HCT116 (cell line): ENCODE measurements around the gene RALGPS1. TPM values are rescaled to one million over a fixed set of nuclear protein-coding genes. Genes with fewer than 3 reads are reported as not detected.

Source experiments
- ATAC-seq: fragments of 200-7000 bp; cut with Tn5 transposase; 2 replicates; pipeline ENCODE4 v1.9.1; 2020; ENCODE audit warnings: mild to moderate bottlenecking, moderate library complexity
- BruUV-seq: library from RNA; stranded (reverse); fragments of 400-500 nt; replicated peaks from 2 replicates; lab custom pipeline; 2021; lab: Mats Ljungman, UMichigan
- CTCF ChIA-PET: fragments of 300-600 bp; sonication (Branson Sonifier 250); formaldehyde crosslinking; loops from one replicate; lab custom pipeline; 2021; ENCODE audit warnings: antibody characterized with exemption; lab: Charles Lee
- POLR2A ChIA-PET: fragments of 300-600, 350-600 bp; sonication (Branson Sonifier 250); formaldehyde crosslinking; loops from one replicate; lab custom pipeline; 2021; ENCODE audit warnings: antibody characterized with exemption; lab: Charles Lee
- RAD21 ChIA-PET, 2 experiments: fragments of 300-600 bp; sonication (Branson Sonifier 250); formaldehyde crosslinking; loops; one replicate each; lab custom pipeline; 2023; ENCODE audit warnings: low total read pairs in 2 of 2; ENCODE audit not compliant: uncharacterized antibody in 2 of 2, unreplicated experiment in 2 of 2, low non-redundant PET in 1 of 2; lab: Charles Lee
- DNase-seq: peaks from one replicate; pipeline ENCODE4 v3.0.0-alpha.2; 2010; ENCODE audit warnings: low read depth, low spot score
- H2AFZ ChIP-seq: fragments of 200-600 bp; shearing (Covaris generic), sonication (generic); 2 replicates; pipeline ENCODE4 v1.6.1; 2017; ENCODE audit warnings: low read depth, mixed run types, mixed read lengths, antibody characterized with exemption, low read length; ENCODE audit not compliant: poor library complexity, severe bottlenecking
- H3K27ac ChIP-seq: 2 replicates; pipeline ENCODE4 v1.5.1; 2012; ENCODE audit warnings: low read depth, low read length
- H3K27me3 ChIP-seq: fragments of 200-600 bp; sonication (generic); 2 replicates; pipeline ENCODE4 v1.6.1; 2016; ENCODE audit warnings: mixed run types, low read length, mixed read lengths; ENCODE audit not compliant: insufficient read depth
- H3K36me3 ChIP-seq, 2 experiments: fragments of 200-500 bp in 1 of 2; fragments of 200-600 bp in 1 of 2; sonication (Bioruptor generic) in 1 of 2; sonication (generic) in 1 of 2; 2 replicates each; pipeline versions ENCODE4 v1.5.1 to v1.6.1; 2014 to 2016; ENCODE audit warnings: low read length in 2 of 2, inconsistent platforms in 1 of 2, mixed read lengths in 1 of 2, mixed run types in 1 of 2; ENCODE audit not compliant: insufficient read depth in 2 of 2, control insufficient read depth in 1 of 2
- H3K4me1 ChIP-seq, 2 experiments: fragments of 200-600 bp in 1 of 2; sonication (generic) in 1 of 2; 2 replicates each; pipeline versions ENCODE4 v1.5.1 to v1.6.1; 2012 to 2017; ENCODE audit warnings: low read length in 2 of 2, inconsistent platforms in 1 of 2, mild to moderate bottlenecking in 1 of 2, mixed read lengths in 1 of 2, mixed run types in 1 of 2, moderate library complexity in 1 of 2; ENCODE audit not compliant: insufficient read depth in 2 of 2, control insufficient read depth in 1 of 2
- H3K4me2 ChIP-seq: fragments of 200-600 bp; sonication (generic); 2 replicates; pipeline ENCODE4 v1.6.1; 2017; ENCODE audit warnings: mixed run types, low read length, mixed read lengths
- H3K4me3 ChIP-seq, 2 experiments: fragments of 200-600 bp in 1 of 2; sonication (generic) in 1 of 2; replicated peaks in 1 of 2; 2 replicates each; pipeline ENCODE4 v1.5.1; 2011 to 2016; ENCODE audit warnings: low read length in 2 of 2, control low read depth in 1 of 2, low read depth in 1 of 2, mild to moderate bottlenecking in 1 of 2, mixed read lengths in 1 of 2, mixed run types in 1 of 2
- H3K79me2 ChIP-seq: fragments of 200-600 bp; sonication (generic); 2 replicates; pipeline ENCODE4 v1.6.1; 2017; ENCODE audit warnings: mild to moderate bottlenecking, mixed run types, low read length, moderate library complexity, mixed read lengths; ENCODE audit not compliant: insufficient read depth
- H3K9ac ChIP-seq: fragments of 200-600 bp; sonication (generic); 2 replicates; pipeline ENCODE4 v1.6.1; 2016; ENCODE audit warnings: low read length, mixed read lengths
- H3K9me2 ChIP-seq: fragments of 200-600 bp; sonication (generic), shearing (Covaris generic); 2 replicates; pipeline ENCODE4 v1.6.1; 2017; ENCODE audit warnings: mixed run types, mild to moderate bottlenecking, moderate library complexity; ENCODE audit not compliant: insufficient read depth
- H3K9me3 ChIP-seq, 2 experiments: fragments of 200-500 bp in 1 of 2; fragments of 200-600 bp in 1 of 2; sonication (Bioruptor generic) in 1 of 2; sonication (generic) in 1 of 2; 2 replicates each; pipeline ENCODE4 v1.6.1; 2014 to 2017; ENCODE audit warnings: low read length in 2 of 2, mixed read lengths in 2 of 2, inconsistent platforms in 1 of 2, low read depth in 1 of 2, mild to moderate bottlenecking in 1 of 2, mixed run types in 1 of 2, moderate library complexity in 1 of 2; ENCODE audit not compliant: control insufficient read depth in 1 of 2, insufficient read depth in 1 of 2
- H4K20me1 ChIP-seq: fragments of 200-600 bp; sonication (generic), shearing (Covaris generic); 2 replicates; pipeline ENCODE4 v1.6.1; 2017; ENCODE audit warnings: mixed run types, mild to moderate bottlenecking, moderate library complexity; ENCODE audit not compliant: insufficient read depth
- CEBPB ChIP-seq: IDR thresholded peaks from 2 replicates; pipeline ENCODE4 v1.6.1; 2012; ENCODE audit warnings: low read depth
- EGR1 ChIP-seq: IDR thresholded peaks from 2 replicates; pipeline ENCODE4 v1.6.1; 2012; ENCODE audit warnings: low read depth
- EZH2phosphoT487 ChIP-seq: fragments of 200-600 bp; IDR thresholded peaks from 2 replicates; pipeline ENCODE4 v1.6.1; 2018; ENCODE audit warnings: antibody characterized with exemption, borderline replicate concordance
- FOSL1 ChIP-seq: IDR thresholded peaks from 2 replicates; pipeline ENCODE4 v1.6.1; 2012; ENCODE audit warnings: low read depth
- POLR2A ChIP-seq: IDR thresholded peaks from 2 replicates; pipeline ENCODE4 v1.7.0; 2011; ENCODE audit warnings: borderline replicate concordance; ENCODE audit not compliant: insufficient read depth, insufficient read length; ENCODE audit errors: extremely low read depth
- POLR2AphosphoS5 ChIP-seq: IDR thresholded peaks from 2 replicates; pipeline ENCODE4 v1.6.1; 2011; ENCODE audit warnings: mild to moderate bottlenecking, low read depth, low read length, moderate library complexity
- RAD21 ChIP-seq: IDR thresholded peaks from 2 replicates; pipeline ENCODE4 v1.6.1; 2012; ENCODE audit warnings: low read depth, mild to moderate bottlenecking
- SIN3A ChIP-seq: IDR thresholded peaks from 2 replicates; pipeline ENCODE4 v1.6.1; 2012; ENCODE audit warnings: low read depth
- YY1 ChIP-seq: IDR thresholded peaks from 2 replicates; pipeline ENCODE4 v1.6.1; 2011; ENCODE audit warnings: low read length, low read depth, moderate library complexity, mild to moderate bottlenecking; ENCODE audit not compliant: insufficient replicate concordance; ENCODE audit errors: extremely low read depth
- intact Hi-C: fragments of 100-400 bp; cut with micrococcal nuclease; formaldehyde crosslinking; loops from 2 replicates; pipeline ENCODE4 v1.10.0; 2022
- total RNA-seq: library from RNA; stranded (reverse); gene quantifications from one replicate; pipeline ENCODE4 v1.2.1, GENCODE V29; 2021; ENCODE audit not compliant: unreplicated experiment
- TF ChIP-seq, protein P1 (sequence below): IDR thresholded peaks from 2 replicates; pipeline ENCODE4 v1.6.1; 2011; ENCODE audit warnings: mild to moderate bottlenecking, low read length, moderate library complexity; ENCODE audit not compliant: insufficient replicate concordance; ENCODE audit errors: extremely low read depth
- TF ChIP-seq, protein P2 (sequence below): IDR thresholded peaks from 2 replicates; pipeline ENCODE4 v1.6.1; 2012
- TF ChIP-seq, protein P3 (sequence below): IDR thresholded peaks from 2 replicates; pipeline ENCODE4 v1.6.1; 2012
- TF ChIP-seq, protein P4 (sequence below), 3 experiments: fragments of 200-600 bp in 1 of 3; sonication (generic) in 1 of 3; IDR thresholded peaks in 2 of 3; conservative IDR thresholded peaks in 1 of 3; 2 replicates each; pipeline ENCODE4 v1.5.1; 2012 to 2017; ENCODE audit warnings: low read depth in 2 of 3, low read length in 2 of 3, antibody characterized with exemption in 1 of 3, borderline replicate concordance in 1 of 3, control low read depth in 1 of 3, mild to moderate bottlenecking in 1 of 3, mixed read lengths in 1 of 3, mixed run types in 1 of 3, moderate library complexity in 1 of 3; ENCODE audit not compliant: insufficient read depth in 1 of 3

Gene RALGPS1
- total RNA-seq, 1 experiment from 2014 or later, result 7.6 TPM

DNA sequence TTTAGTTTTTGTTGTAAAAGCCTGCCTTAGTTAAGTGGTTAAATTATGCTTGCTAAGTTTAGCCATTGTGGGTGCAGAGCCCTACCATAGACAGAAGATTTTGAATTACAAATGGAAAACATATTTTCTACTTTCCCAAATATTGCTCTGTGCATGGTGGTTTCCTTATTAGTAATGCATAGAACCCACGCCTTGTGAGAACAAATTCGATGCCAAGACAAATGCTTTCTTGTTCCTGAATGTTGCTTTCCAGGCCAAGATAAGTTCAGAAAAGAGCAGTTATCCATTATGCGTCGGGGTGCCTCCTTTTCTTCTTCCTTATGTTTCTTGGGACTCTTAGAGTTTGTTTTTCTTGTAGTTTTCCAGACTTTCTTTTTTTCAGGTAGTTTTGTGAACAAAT lies 319.0 kb downstream of the RALGPS1 start:
- Histone ChIP-seq H3K9me3 (no peaks in the 10 kb centered on the region), H4K20me1 (no peaks in the 10 kb centered on the region), H3K27me3 (no peaks in the 10 kb centered on the region), H3K79me2 (no peaks in the 10 kb centered on the region), H3K4me3 (no peak overlapping the region), H3K9me2 (no peaks in the 10 kb centered on the region), H3K9ac (no peak overlapping the region), H3K27ac (no peak overlapping the region), H2AFZ (no peak overlapping the region), H3K4me2 (no peak overlapping the region), H3K4me1 (no peaks in the 10 kb centered on the region), H3K36me3 (no peaks in the 10 kb centered on the region)
- intact Hi-C loops, result no loop called here
- RAD21 ChIA-PET, result no interaction called here
- CTCF ChIA-PET, result no interaction called here
- DNase-seq (no peak), ATAC-seq (no peak)
- TF ChIP-seq, protein P1, sequence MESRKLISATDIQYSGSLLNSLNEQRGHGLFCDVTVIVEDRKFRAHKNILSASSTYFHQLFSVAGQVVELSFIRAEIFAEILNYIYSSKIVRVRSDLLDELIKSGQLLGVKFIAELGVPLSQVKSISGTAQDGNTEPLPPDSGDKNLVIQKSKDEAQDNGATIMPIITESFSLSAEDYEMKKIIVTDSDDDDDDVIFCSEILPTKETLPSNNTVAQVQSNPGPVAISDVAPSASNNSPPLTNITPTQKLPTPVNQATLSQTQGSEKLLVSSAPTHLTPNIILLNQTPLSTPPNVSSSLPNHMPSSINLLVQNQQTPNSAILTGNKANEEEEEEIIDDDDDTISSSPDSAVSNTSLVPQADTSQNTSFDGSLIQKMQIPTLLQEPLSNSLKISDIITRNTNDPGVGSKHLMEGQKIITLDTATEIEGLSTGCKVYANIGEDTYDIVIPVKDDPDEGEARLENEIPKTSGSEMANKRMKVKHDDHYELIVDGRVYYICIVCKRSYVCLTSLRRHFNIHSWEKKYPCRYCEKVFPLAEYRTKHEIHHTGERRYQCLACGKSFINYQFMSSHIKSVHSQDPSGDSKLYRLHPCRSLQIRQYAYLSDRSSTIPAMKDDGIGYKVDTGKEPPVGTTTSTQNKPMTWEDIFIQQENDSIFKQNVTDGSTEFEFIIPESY, result no peak
- TF ChIP-seq, protein P2, sequence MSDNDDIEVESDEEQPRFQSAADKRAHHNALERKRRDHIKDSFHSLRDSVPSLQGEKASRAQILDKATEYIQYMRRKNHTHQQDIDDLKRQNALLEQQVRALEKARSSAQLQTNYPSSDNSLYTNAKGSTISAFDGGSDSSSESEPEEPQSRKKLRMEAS, result no peak
- TF ChIP-seq, protein P3, sequence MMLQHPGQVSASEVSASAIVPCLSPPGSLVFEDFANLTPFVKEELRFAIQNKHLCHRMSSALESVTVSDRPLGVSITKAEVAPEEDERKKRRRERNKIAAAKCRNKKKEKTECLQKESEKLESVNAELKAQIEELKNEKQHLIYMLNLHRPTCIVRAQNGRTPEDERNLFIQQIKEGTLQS, result no peak
- TF ChIP-seq CEBPB (no peak), FOSL1 (no peak), YY1 (no peak), POLR2AphosphoS5 (no peak), EZH2phosphoT487 (no peak), POLR2A (no peak), RAD21 (no peak), EGR1 (no peak), SIN3A (no peak)
- TF ChIP-seq, protein P4, sequence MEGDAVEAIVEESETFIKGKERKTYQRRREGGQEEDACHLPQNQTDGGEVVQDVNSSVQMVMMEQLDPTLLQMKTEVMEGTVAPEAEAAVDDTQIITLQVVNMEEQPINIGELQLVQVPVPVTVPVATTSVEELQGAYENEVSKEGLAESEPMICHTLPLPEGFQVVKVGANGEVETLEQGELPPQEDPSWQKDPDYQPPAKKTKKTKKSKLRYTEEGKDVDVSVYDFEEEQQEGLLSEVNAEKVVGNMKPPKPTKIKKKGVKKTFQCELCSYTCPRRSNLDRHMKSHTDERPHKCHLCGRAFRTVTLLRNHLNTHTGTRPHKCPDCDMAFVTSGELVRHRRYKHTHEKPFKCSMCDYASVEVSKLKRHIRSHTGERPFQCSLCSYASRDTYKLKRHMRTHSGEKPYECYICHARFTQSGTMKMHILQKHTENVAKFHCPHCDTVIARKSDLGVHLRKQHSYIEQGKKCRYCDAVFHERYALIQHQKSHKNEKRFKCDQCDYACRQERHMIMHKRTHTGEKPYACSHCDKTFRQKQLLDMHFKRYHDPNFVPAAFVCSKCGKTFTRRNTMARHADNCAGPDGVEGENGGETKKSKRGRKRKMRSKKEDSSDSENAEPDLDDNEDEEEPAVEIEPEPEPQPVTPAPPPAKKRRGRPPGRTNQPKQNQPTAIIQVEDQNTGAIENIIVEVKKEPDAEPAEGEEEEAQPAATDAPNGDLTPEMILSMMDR (IDR thresholded peaks at IDR 0.05 in 2 of 3, conservative IDR thresholded peaks at IDR 0.05 in 1 of 3; ENCODE audit: borderline replicate concordance in 1 of 3, insufficient read depth in 1 of 3, low read depth in 2 of 3, low read length in 2 of 3), result no peak
- POLR2A ChIA-PET, result no interaction called here
- no TSS peak for BruUV-seq
